ENCODE data around the gene MEGF11.

- TF ChIP-seq CTCF (IDR thresholded peaks at IDR 0.05) (no peak), POLR2A (IDR thresholded peaks at IDR 0.05) (no peak)
Measured at GRCh38 chr15:66078929-66079275, 174.6 kb downstream of the MEGF11 start.
